Measurements from ENCODE around the gene SNAPC1.
A peak's percentile ranks its signal among the peaks of the same experiment; 100 is the strongest.

Gene SNAPC1

GRCh38 chr14:61720741-61721140 is 41.5 kb upstream of the SNAPC1 start:
- TF ChIP-seq CTCF (IDR thresholded peaks at IDR 0.05; ENCODE audit: borderline replicate concordance, insufficient read depth, low read depth, low read length): no peak
- H3K4me3 ChIP-seq (ENCODE audit: low read depth, low read length): no peak overlapping the region

- H3K4me3 ChIP-seq (ENCODE audit: low read depth, low read length): no peak overlapping the region
- TF ChIP-seq CTCF (IDR thresholded peaks at IDR 0.05; ENCODE audit: borderline replicate concordance, insufficient read depth, low read depth, low read length): no peak
Observed at GRCh38 chr14:61724133-61724532, 38.1 kb upstream of the SNAPC1 start.

DNA sequence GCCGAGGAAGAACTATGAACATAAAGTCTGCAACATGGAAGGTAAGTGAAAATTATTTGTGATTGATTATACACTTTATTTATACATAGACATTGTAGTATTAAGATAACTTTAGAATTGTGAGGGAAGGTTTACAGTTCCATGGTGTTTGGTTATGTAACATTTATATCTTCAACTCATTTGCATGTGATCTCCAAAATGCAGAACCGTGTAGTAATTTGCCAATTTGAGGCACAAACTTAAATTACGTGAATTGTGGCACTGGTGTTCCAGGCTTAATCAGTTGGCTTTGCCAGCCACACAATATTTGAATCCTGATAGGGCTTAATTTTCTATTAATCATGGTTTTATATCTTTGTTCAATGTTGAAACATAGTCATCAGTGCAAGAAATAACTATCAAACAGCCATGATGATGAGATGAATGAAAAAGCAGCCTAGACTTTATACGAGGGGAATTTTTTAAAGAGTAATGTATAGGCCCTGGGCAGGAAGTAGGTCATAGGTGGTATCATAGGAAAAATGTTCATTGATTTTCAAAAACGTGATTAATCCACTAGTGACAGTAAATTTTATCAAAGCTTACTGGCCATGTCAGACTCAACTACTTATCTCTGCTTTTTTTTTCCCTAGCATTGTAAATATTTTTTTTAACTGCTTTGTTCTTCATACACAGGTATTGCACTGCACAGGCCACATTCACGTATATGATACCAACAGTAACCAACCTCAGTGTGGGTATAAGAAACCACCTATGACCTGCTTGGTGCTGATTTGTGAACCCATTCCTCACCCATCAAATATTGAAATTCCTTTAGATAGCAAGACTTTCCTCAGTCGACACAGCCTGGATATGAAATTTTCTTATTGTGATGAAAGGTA is 35.2 kb upstream of the SNAPC1 start:
- no peak overlapping the region for H3K4me3 ChIP-seq (ENCODE audit: low read depth, low read length)
- TF ChIP-seq CTCF (IDR thresholded peaks at IDR 0.05; ENCODE audit: borderline replicate concordance, insufficient read depth, low read depth, low read length): no peak

- no peak overlapping the region for H3K4me3 ChIP-seq (ENCODE audit: low read depth, low read length)
- peak; percentile 11; the same call in 1 of the 2 replicates for TF ChIP-seq CTCF (IDR thresholded peaks at IDR 0.05; ENCODE audit: borderline replicate concordance, insufficient read depth, low read depth, low read length)
Observed at GRCh38 chr14:61730756-61731373, 31.4 kb upstream of the SNAPC1 start.

GRCh38 chr14:61733972-61734371 is 28.2 kb upstream of the SNAPC1 start:
- no peak overlapping the region for H3K4me3 ChIP-seq (ENCODE audit: low read depth, low read length)
- no peak for TF ChIP-seq CTCF (IDR thresholded peaks at IDR 0.05; ENCODE audit: borderline replicate concordance, insufficient read depth, low read depth, low read length)

DNA sequence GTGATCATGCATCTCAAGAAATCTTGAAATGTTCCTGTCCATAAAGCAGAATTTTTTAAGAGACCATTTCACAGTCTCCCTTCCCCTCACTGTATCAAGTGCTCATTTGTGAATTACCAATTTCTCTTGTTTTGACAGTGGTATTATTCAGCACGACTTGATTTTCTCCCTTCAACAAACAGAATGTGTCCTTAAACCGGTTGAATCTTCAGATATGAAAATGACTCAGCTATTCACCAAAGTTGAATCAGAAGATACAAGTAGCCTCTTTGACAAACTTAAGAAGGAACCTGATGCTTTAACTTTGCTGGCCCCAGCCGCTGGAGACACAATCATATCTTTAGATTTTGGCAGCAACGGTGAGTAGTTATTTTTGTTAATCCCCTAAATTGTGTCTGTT is 25.5 kb upstream of the SNAPC1 start:
- H3K4me3 ChIP-seq (ENCODE audit: low read depth, low read length): no peak overlapping the region
- no peak for TF ChIP-seq CTCF (IDR thresholded peaks at IDR 0.05; ENCODE audit: borderline replicate concordance, insufficient read depth, low read depth, low read length)

- no peak for TF ChIP-seq CTCF (IDR thresholded peaks at IDR 0.05; ENCODE audit: borderline replicate concordance, insufficient read depth, low read depth, low read length)
- H3K4me3 ChIP-seq (ENCODE audit: low read depth, low read length): no peak overlapping the region
Observed at GRCh38 chr14:61737915-61738314, 24.3 kb upstream of the SNAPC1 start.
